GM23338 (cell line): ENCODE measurements around the gene FOXRED1. TPM values are rescaled to one million over a fixed set of nuclear protein-coding genes. Genes with fewer than 3 reads are reported as not detected.

Experiments
- ATAC-seq: fragments of 200-7000 bp; cut with Tn5 transposase; 3 replicates; pipeline ENCODE4 v1.9.1; 2020
- DNase-seq: peaks from one replicate; pipeline ENCODE4 v3.0.0-alpha.2; 2015; ENCODE audit warnings: low spot score
- H2AFZ ChIP-seq: fragments of 200-600 bp; sonication (generic); 2 replicates; pipeline ENCODE4 v1.8.0; 2016; ENCODE audit warnings: antibody characterized with exemption, mild to moderate bottlenecking, moderate library complexity
- H3F3A ChIP-seq: fragments of 200-600 bp; sonication (generic); replicated peaks from 2 replicates; pipeline ENCODE4 v1.8.0; 2017; ENCODE audit warnings: antibody characterized with exemption, mixed run types, low read depth
- H3K27ac ChIP-seq: fragments of 200-600 bp; sonication (generic); 2 replicates; pipeline ENCODE4 v1.6.1; 2016; ENCODE audit warnings: low read depth
- H3K27me3 ChIP-seq: fragments of 200-600 bp; sonication (generic); 2 replicates; pipeline ENCODE4 v1.8.0; 2016; ENCODE audit warnings: mild to moderate bottlenecking, mixed run types, moderate library complexity; ENCODE audit not compliant: insufficient read depth
- H3K36me3 ChIP-seq: fragments of 200-600 bp; sonication (generic); 2 replicates; pipeline ENCODE4 v1.8.0; 2016; ENCODE audit warnings: mild to moderate bottlenecking; ENCODE audit not compliant: insufficient read depth
- H3K4me1 ChIP-seq: fragments of 200-600 bp; sonication (generic); 2 replicates; pipeline ENCODE4 v1.8.0; 2016; ENCODE audit warnings: mild to moderate bottlenecking, moderate library complexity; ENCODE audit not compliant: insufficient read depth
- H3K4me2 ChIP-seq: fragments of 200-600 bp; sonication (generic); 2 replicates; pipeline ENCODE4 v1.7.1; 2017; ENCODE audit warnings: mixed run types
- H3K4me3 ChIP-seq: fragments of 200-600 bp; sonication (generic); 2 replicates; pipeline ENCODE4 v1.6.1; 2016; ENCODE audit warnings: mixed run types
- H3K79me2 ChIP-seq: fragments of 200-600 bp; sonication (generic); replicated peaks from 2 replicates; pipeline ENCODE4 v1.8.0; 2017; ENCODE audit warnings: mild to moderate bottlenecking; ENCODE audit not compliant: insufficient read depth
- H3K9me2 ChIP-seq: fragments of 200-600 bp; sonication (generic); 2 replicates; pipeline ENCODE4 v1.8.0; 2017; ENCODE audit not compliant: insufficient read depth
- H4K20me1 ChIP-seq: fragments of 200-600 bp; sonication (generic); replicated peaks from 2 replicates; pipeline ENCODE4 v1.8.0; 2017; ENCODE audit warnings: mild to moderate bottlenecking; ENCODE audit not compliant: insufficient read depth
- H3K27ac Mint-ChIP-seq: 2 replicates; pipeline ENCODE4 v1.8.0; 2020; ENCODE audit warnings: inconsistent platforms, mild to moderate bottlenecking, moderate library complexity, mixed read lengths
- H3K27me3 Mint-ChIP-seq: 3 replicates; pipeline ENCODE4 v1.8.0; 2022; ENCODE audit warnings: low read depth, mild to moderate bottlenecking, moderate library complexity, mixed read lengths, inconsistent platforms; ENCODE audit not compliant: insufficient read depth, poor library complexity
- H3K36me3 Mint-ChIP-seq: 3 replicates; pipeline ENCODE4 v1.8.0; 2021; ENCODE audit warnings: low read depth, mild to moderate bottlenecking, inconsistent platforms, moderate library complexity, mixed read lengths
- H3K4me1 Mint-ChIP-seq: 3 replicates; pipeline ENCODE4 v1.8.0; 2020; ENCODE audit warnings: mild to moderate bottlenecking, inconsistent platforms, mixed read lengths
- H3K4me3 Mint-ChIP-seq: 3 replicates; pipeline ENCODE4 v1.8.0; 2021; ENCODE audit warnings: moderate library complexity, mild to moderate bottlenecking, inconsistent platforms, mixed read lengths
- H3K9me3 Mint-ChIP-seq: 3 replicates; pipeline ENCODE4 v1.8.0; 2020; ENCODE audit warnings: moderate library complexity, mild to moderate bottlenecking, inconsistent platforms, mixed read lengths
- CREB1 ChIP-seq: fragments of 250-450 bp; sonication (Bioruptor Pico); IDR thresholded peaks from 2 replicates; pipeline ENCODE4 v1.5.0; 2020; ENCODE audit warnings: low read depth, mild to moderate bottlenecking, moderate library complexity
- EZH2 ChIP-seq: fragments of 200-600 bp; sonication (generic); IDR thresholded peaks from one replicate; pipeline ENCODE4 v1.8.0; 2017; ENCODE audit warnings: antibody characterized with exemption, mild to moderate bottlenecking, low read depth; ENCODE audit not compliant: unreplicated experiment
- EZH2phosphoT487 ChIP-seq: fragments of 200-600 bp; sonication (generic); IDR thresholded peaks from one replicate; pipeline ENCODE4 v1.8.1; 2018; ENCODE audit warnings: antibody characterized with exemption; ENCODE audit not compliant: unreplicated experiment
- JUNB ChIP-seq: IDR thresholded peaks from one replicate; pipeline ENCODE4 v1.6.1; 2016; ENCODE audit warnings: antibody characterized with exemption; ENCODE audit not compliant: unreplicated experiment
- NANOG ChIP-seq: IDR thresholded peaks from 2 replicates; pipeline ENCODE4 v1.6.1; 2016; ENCODE audit warnings: antibody characterized with exemption, borderline replicate concordance
- POLR2AphosphoS5 ChIP-seq: IDR thresholded peaks from 2 replicates; pipeline ENCODE4 v1.6.1; 2016; ENCODE audit warnings: antibody characterized with exemption, low read depth
- STAT1 ChIP-seq: IDR thresholded peaks from one replicate; pipeline ENCODE4 v1.6.1; 2016; ENCODE audit warnings: antibody characterized with exemption; ENCODE audit not compliant: unreplicated experiment
- ZNF114 ChIP-seq: fragments of 250-450 bp; sonication (Bioruptor Pico); IDR thresholded peaks from 2 replicates; pipeline ENCODE4 v1.5.0; 2020; ENCODE audit warnings: mild to moderate bottlenecking, moderate library complexity
- ZNF331 ChIP-seq: fragments of 250-450 bp; sonication (Bioruptor Pico); IDR thresholded peaks from 2 replicates; pipeline ENCODE4 v1.5.0; 2020; ENCODE audit warnings: low read depth, mild to moderate bottlenecking, moderate library complexity
- polyA plus RNA-seq: library from polyadenylated mRNA; unstranded; fragments of >200 nt; fragmentation: Nextera tagmentation; extraction: Ambion mirVana; gene quantifications from 2 replicates; pipeline ENCODE4 v1.2.1, GENCODE V29; 2016
- total RNA-seq: library from RNA; depleted of rRNA; stranded (reverse); fragments of >200 nt; shearing (Covaris generic); gene quantifications from 2 replicates; pipeline ENCODE4 v1.2.3, GENCODE V29; 2014
- TF ChIP-seq, protein P1 (sequence below), 2 experiments: fragments of 200-600 bp in 1 of 2; sonication (generic) in 1 of 2; conservative IDR thresholded peaks; 2 replicates each; pipeline versions ENCODE4 v1.5.1 to v1.6.1; 2016 to 2017; ENCODE audit warnings: antibody characterized with exemption in 2 of 2, low read depth in 2 of 2, mild to moderate bottlenecking in 2 of 2, moderate library complexity in 1 of 2
- TF ChIP-seq, protein P2 (sequence below): IDR thresholded peaks from one replicate; pipeline ENCODE4 v1.6.1; 2018; ENCODE audit warnings: antibody characterized with exemption; ENCODE audit not compliant: unreplicated experiment
- TF ChIP-seq, protein P3 (sequence below): fragments of 250-450 bp; sonication (Bioruptor Pico); IDR thresholded peaks from 2 replicates; pipeline ENCODE4 v1.5.0; 2020; ENCODE audit warnings: mild to moderate bottlenecking, moderate library complexity
- TF ChIP-seq, protein P4 (sequence below): IDR thresholded peaks from 2 replicates; pipeline ENCODE4 v1.6.1; 2016; ENCODE audit warnings: antibody characterized with exemption

FOXRED1 gene
- total and polyA plus RNA-seq, 2 experiments from 2014 or later = 25.2 to 59.2 TPM

DNA sequence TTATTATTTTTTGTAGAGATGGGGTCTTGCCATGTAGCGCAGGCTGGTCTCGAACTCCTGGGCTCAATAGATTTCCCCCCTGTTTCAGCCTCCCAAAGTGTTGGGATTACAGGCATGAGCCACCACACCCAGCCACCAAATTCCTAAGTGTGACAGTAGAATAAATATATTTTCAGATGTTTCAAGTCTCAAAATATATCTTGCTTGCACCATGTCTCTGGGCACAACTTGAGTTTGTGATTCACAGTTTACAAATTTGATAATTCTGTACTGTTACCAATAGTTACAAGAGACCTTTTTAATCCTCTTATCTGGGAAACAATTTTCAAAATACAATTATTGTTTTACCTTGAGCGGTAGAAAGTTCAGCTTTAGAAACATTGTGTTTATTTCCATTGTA lies 54.0 kb downstream of the FOXRED1 start:
- Histone ChIP-seq H3F3A (no peaks in the 10 kb centered on the region), H3K27me3 (no peaks in the 10 kb centered on the region), H3K9me2 (no peaks in the 10 kb centered on the region), H3K4me2 (no peak overlapping the region), H3K4me3 (no peak overlapping the region), H2AFZ (no peak overlapping the region), H4K20me1 (no peaks in the 10 kb centered on the region), H3K36me3 (no peaks in the 10 kb centered on the region), H3K4me1 (no peaks in the 10 kb centered on the region), H3K27ac (no peak overlapping the region), H3K79me2 (no peaks in the 10 kb centered on the region; the same call in none of the 2 replicates)
- DNase-seq (no peak), ATAC-seq (no peak)
- Mint-ChIP-seq H3K4me3 (no peak overlapping the region), H3K27ac (no peak overlapping the region), H3K36me3 (no peaks in the 10 kb centered on the region; the same call in 2 of the 3 replicates), H3K9me3 (no peaks in the 10 kb centered on the region), H3K27me3 (no peaks in the 10 kb centered on the region), H3K4me1 (peaks cover 11% of the 10 kb centered on the region)
- TF ChIP-seq POLR2AphosphoS5 (no peak), ZNF114 (CRISPR knock-in tag) (no peak), STAT1 (no peak), EZH2 (no peak), CREB1 (CRISPR knock-in tag) (no peak), EZH2phosphoT487 (no peak), ZNF331 (CRISPR knock-in tag) (no peak), JUNB (no peak), NANOG (no peak)
- TF ChIP-seq, protein P1, sequence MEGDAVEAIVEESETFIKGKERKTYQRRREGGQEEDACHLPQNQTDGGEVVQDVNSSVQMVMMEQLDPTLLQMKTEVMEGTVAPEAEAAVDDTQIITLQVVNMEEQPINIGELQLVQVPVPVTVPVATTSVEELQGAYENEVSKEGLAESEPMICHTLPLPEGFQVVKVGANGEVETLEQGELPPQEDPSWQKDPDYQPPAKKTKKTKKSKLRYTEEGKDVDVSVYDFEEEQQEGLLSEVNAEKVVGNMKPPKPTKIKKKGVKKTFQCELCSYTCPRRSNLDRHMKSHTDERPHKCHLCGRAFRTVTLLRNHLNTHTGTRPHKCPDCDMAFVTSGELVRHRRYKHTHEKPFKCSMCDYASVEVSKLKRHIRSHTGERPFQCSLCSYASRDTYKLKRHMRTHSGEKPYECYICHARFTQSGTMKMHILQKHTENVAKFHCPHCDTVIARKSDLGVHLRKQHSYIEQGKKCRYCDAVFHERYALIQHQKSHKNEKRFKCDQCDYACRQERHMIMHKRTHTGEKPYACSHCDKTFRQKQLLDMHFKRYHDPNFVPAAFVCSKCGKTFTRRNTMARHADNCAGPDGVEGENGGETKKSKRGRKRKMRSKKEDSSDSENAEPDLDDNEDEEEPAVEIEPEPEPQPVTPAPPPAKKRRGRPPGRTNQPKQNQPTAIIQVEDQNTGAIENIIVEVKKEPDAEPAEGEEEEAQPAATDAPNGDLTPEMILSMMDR (conservative IDR thresholded peaks at IDR 0.05; ENCODE audit: low read depth in 2 of 2) = no peak
- TF ChIP-seq, protein P2, sequence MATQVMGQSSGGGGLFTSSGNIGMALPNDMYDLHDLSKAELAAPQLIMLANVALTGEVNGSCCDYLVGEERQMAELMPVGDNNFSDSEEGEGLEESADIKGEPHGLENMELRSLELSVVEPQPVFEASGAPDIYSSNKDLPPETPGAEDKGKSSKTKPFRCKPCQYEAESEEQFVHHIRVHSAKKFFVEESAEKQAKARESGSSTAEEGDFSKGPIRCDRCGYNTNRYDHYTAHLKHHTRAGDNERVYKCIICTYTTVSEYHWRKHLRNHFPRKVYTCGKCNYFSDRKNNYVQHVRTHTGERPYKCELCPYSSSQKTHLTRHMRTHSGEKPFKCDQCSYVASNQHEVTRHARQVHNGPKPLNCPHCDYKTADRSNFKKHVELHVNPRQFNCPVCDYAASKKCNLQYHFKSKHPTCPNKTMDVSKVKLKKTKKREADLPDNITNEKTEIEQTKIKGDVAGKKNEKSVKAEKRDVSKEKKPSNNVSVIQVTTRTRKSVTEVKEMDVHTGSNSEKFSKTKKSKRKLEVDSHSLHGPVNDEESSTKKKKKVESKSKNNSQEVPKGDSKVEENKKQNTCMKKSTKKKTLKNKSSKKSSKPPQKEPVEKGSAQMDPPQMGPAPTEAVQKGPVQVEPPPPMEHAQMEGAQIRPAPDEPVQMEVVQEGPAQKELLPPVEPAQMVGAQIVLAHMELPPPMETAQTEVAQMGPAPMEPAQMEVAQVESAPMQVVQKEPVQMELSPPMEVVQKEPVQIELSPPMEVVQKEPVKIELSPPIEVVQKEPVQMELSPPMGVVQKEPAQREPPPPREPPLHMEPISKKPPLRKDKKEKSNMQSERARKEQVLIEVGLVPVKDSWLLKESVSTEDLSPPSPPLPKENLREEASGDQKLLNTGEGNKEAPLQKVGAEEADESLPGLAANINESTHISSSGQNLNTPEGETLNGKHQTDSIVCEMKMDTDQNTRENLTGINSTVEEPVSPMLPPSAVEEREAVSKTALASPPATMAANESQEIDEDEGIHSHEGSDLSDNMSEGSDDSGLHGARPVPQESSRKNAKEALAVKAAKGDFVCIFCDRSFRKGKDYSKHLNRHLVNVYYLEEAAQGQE = no peak
- TF ChIP-seq, protein P3, sequence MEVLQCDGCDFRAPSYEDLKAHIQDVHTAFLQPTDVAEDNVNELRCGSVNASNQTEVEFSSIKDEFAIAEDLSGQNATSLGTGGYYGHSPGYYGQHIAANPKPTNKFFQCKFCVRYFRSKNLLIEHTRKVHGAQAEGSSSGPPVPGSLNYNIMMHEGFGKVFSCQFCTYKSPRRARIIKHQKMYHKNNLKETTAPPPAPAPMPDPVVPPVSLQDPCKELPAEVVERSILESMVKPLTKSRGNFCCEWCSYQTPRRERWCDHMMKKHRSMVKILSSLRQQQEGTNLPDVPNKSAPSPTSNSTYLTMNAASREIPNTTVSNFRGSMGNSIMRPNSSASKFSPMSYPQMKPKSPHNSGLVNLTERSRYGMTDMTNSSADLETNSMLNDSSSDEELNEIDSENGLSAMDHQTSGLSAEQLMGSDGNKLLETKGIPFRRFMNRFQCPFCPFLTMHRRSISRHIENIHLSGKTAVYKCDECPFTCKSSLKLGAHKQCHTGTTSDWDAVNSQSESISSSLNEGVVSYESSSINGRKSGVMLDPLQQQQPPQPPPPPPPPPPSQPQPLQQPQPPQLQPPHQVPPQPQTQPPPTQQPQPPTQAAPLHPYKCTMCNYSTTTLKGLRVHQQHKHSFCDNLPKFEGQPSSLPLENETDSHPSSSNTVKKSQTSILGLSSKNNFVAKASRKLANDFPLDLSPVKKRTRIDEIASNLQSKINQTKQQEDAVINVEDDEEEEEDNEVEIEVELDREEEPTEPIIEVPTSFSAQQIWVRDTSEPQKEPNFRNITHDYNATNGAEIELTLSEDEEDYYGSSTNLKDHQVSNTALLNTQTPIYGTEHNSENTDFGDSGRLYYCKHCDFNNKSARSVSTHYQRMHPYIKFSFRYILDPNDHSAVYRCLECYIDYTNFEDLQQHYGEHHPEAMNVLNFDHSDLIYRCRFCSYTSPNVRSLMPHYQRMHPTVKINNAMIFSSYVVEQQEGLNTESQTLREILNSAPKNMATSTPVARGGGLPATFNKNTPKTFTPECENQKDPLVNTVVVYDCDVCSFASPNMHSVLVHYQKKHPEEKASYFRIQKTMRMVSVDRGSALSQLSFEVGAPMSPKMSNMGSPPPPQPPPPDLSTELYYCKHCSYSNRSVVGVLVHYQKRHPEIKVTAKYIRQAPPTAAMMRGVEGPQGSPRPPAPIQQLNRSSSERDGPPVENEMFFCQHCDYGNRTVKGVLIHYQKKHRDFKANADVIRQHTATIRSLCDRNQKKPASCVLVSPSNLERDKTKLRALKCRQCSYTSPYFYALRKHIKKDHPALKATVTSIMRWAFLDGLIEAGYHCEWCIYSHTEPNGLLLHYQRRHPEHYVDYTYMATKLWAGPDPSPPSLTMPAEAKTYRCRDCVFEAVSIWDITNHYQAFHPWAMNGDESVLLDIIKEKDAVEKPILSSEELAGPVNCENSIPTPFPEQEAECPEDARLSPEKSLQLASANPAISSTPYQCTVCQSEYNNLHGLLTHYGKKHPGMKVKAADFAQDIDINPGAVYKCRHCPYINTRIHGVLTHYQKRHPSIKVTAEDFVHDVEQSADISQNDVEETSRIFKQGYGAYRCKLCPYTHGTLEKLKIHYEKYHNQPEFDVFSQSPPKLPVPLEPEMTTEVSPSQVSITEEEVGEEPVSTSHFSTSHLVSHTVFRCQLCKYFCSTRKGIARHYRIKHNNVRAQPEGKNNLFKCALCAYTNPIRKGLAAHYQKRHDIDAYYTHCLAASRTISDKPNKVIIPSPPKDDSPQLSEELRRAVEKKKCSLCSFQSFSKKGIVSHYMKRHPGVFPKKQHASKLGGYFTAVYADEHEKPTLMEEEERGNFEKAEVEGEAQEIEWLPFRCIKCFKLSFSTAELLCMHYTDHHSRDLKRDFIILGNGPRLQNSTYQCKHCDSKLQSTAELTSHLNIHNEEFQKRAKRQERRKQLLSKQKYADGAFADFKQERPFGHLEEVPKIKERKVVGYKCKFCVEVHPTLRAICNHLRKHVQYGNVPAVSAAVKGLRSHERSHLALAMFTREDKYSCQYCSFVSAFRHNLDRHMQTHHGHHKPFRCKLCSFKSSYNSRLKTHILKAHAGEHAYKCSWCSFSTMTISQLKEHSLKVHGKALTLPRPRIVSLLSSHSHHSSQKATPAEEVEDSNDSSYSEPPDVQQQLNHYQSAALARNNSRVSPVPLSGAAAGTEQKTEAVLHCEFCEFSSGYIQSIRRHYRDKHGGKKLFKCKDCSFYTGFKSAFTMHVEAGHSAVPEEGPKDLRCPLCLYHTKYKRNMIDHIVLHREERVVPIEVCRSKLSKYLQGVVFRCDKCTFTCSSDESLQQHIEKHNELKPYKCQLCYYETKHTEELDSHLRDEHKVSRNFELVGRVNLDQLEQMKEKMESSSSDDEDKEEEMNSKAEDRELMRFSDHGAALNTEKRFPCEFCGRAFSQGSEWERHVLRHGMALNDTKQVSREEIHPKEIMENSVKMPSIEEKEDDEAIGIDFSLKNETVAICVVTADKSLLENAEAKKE (CRISPR knock-in tag) = no peak
- TF ChIP-seq, protein P4, sequence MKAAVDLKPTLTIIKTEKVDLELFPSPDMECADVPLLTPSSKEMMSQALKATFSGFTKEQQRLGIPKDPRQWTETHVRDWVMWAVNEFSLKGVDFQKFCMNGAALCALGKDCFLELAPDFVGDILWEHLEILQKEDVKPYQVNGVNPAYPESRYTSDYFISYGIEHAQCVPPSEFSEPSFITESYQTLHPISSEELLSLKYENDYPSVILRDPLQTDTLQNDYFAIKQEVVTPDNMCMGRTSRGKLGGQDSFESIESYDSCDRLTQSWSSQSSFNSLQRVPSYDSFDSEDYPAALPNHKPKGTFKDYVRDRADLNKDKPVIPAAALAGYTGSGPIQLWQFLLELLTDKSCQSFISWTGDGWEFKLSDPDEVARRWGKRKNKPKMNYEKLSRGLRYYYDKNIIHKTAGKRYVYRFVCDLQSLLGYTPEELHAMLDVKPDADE = no peak
